Measurements from ENCODE around the gene OR52I1. TPM values are rescaled to one million over a fixed set of nuclear protein-coding genes. Genes with fewer than 3 reads are reported as not detected.

Gene OR52I1, protein sequence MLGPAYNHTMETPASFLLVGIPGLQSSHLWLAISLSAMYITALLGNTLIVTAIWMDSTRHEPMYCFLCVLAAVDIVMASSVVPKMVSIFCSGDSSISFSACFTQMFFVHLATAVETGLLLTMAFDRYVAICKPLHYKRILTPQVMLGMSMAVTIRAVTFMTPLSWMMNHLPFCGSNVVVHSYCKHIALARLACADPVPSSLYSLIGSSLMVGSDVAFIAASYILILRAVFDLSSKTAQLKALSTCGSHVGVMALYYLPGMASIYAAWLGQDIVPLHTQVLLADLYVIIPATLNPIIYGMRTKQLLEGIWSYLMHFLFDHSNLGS
- total RNA-seq = not detected
- polyA plus RNA-seq (2013, experiment 1 of 2) = not detected
- not detected for polyA plus RNA-seq (2013, experiment 2 of 2)
- long read RNA-seq, experiment 1 = 0 reads
- long read RNA-seq, experiment 2 = 0 reads
- long read RNA-seq, experiment 3 = 0 reads
- long read RNA-seq, experiment 4 = 0 reads

GRCh38 chr11:4593739-4594138, at the start of gene OR52I1:
TSS of gene OR52I1 (plus strand) at chr11:4594039. CDS start at chr11:4594039, 0 bp downstream.
- Histone ChIP-seq H3K27ac (ENCODE audit: low read depth, low read length) (no peak within 1 kb of the TSS), H3K4me3 (ENCODE audit: low read length) (no peak within 1 kb of the TSS), H3K36me3 (ENCODE audit: control insufficient read depth, insufficient read depth, low read length) (peaks cover 2% of the 10 kb centered on the region), H3K9me3 (ENCODE audit: control insufficient read depth, low read length) (no peaks in the 10 kb centered on the region), H3K9ac (ENCODE audit: extremely low read depth, low read length, poor library complexity, severe bottlenecking) (no peak within 1 kb of the TSS), H3K4me1 (ENCODE audit: control insufficient read depth, insufficient read depth, low read length) (no peaks in the 10 kb centered on the region), H3K27me3 (ENCODE audit: control insufficient read depth, insufficient read depth, low read length, poor library complexity, severe bottlenecking) (no peaks in the 10 kb centered on the region)
- Mint-ChIP-seq H3K9me3 (no peaks in the 10 kb centered on the region), H3K4me3 (no peak within 1 kb of the TSS), H3K27ac (no peak within 1 kb of the TSS), H3K27me3 (ENCODE audit: insufficient read depth) (peaks cover 3% of the 10 kb centered on the region), H3K4me1 (no peaks in the 10 kb centered on the region), H3K36me3 (ENCODE audit: low read depth) (peaks cover 14% of the 10 kb centered on the region)
- TF ChIP-seq CTCF (conservative IDR thresholded peaks at IDR 0.05) = no peak
- DNase-seq = no peak
- 82 to 85% methylated on average over 1 of the region's 1 CpG for WGBS, 2 experiments (ENCODE audit: insufficient coverage in 1 of 2, insufficient read length in 1 of 2)

- Histone ChIP-seq H3K4me1 (ENCODE audit: control insufficient read depth, insufficient read depth, low read length) (no peaks in the 10 kb centered on the region), H3K9me3 (ENCODE audit: control insufficient read depth, low read length) (no peaks in the 10 kb centered on the region), H3K27ac (ENCODE audit: low read depth, low read length) (no peak within 1 kb of the TSS), H3K4me3 (ENCODE audit: low read length) (no peak within 1 kb of the TSS), H3K36me3 (ENCODE audit: control insufficient read depth, insufficient read depth, low read length) (no peaks in the 10 kb centered on the region), H3K9ac (ENCODE audit: extremely low read depth, low read length, poor library complexity, severe bottlenecking) (no peak within 1 kb of the TSS), H3K27me3 (ENCODE audit: control insufficient read depth, insufficient read depth, low read length, poor library complexity, severe bottlenecking) (peaks cover 15% of the 10 kb centered on the region)
- TF ChIP-seq CTCF (conservative IDR thresholded peaks at IDR 0.05) = no peak
- DNase-seq = no peak
- Mint-ChIP-seq H3K27ac (no peak within 1 kb of the TSS), H3K9me3 (peaks cover 2% of the 10 kb centered on the region), H3K4me3 (no peak within 1 kb of the TSS), H3K27me3 (ENCODE audit: insufficient read depth) (peaks cover 21% of the 10 kb centered on the region), H3K36me3 (ENCODE audit: low read depth) (no peaks in the 10 kb centered on the region), H3K4me1 (no peaks in the 10 kb centered on the region)
- 92 to 93% methylated on average over 3 of the region's 5 CpGs for WGBS, 2 experiments (ENCODE audit: insufficient coverage in 1 of 2, insufficient read length in 1 of 2)
Observed at GRCh38 chr11:4544891-4545290, 48.9 kb upstream of the OR52I1 start, which contains the start of gene OR52M1. TSS of gene OR52M1 (plus strand) at chr11:4545191. CDS start at chr11:4545191, 0 bp downstream.

- H3K27ac Mint-ChIP-seq = no peak overlapping the region
- no peaks in the 10 kb centered on the region for H3K4me1 Mint-ChIP-seq
- H3K27me3 ChIP-seq (ENCODE audit: control insufficient read depth, insufficient read depth, low read length, poor library complexity, severe bottlenecking) = peaks cover 4% of the 10 kb centered on the region
- no peaks in the 10 kb centered on the region for H3K36me3 Mint-ChIP-seq (ENCODE audit: low read depth)
- no peaks in the 10 kb centered on the region for H3K4me1 ChIP-seq (ENCODE audit: control insufficient read depth, insufficient read depth, low read length)
- H3K9ac ChIP-seq (ENCODE audit: extremely low read depth, low read length, poor library complexity, severe bottlenecking) = no peak overlapping the region
- no peaks in the 10 kb centered on the region for H3K9me3 ChIP-seq (ENCODE audit: control insufficient read depth, low read length)
- no peaks in the 10 kb centered on the region for H3K36me3 ChIP-seq (ENCODE audit: control insufficient read depth, insufficient read depth, low read length)
- H3K9me3 Mint-ChIP-seq = peaks cover 6% of the 10 kb centered on the region
- peaks cover 12% of the 10 kb centered on the region for H3K27me3 Mint-ChIP-seq (ENCODE audit: insufficient read depth)
- H3K27ac ChIP-seq (ENCODE audit: low read depth, low read length) = no peak overlapping the region
- DNase-seq = no peak
- no peak for TF ChIP-seq CTCF (conservative IDR thresholded peaks at IDR 0.05)
- no peak overlapping the region for H3K4me3 Mint-ChIP-seq
- WGBS, 2 experiments (ENCODE audit: insufficient coverage in 1 of 2, insufficient read length in 1 of 2) = no CpG with 5 or more reads among the region's 1 CpG
- no peak overlapping the region for H3K4me3 ChIP-seq (ENCODE audit: low read length)
Observed at GRCh38 chr11:4546878-4547277, 47.0 kb upstream of the OR52I1 start.
